Activated naive CD8-positive, alpha-beta T cell treated with anti-CD3 and anti-CD28 coated beads, Interleukin-2, amount 10 ng/mL, durations not matched to agents 7 days and 5 days (primary cell): Measurements from ENCODE around the gene ZBTB22. TPM values are rescaled to one million over a fixed set of nuclear protein-coding genes. Genes with fewer than 3 reads are reported as not detected.

Experiments
- ATAC-seq: fragments of 150-1000 bp; cut with Tn5 transposase; one replicate; pipeline ENCODE4 v1.10.0; 2021; ENCODE audit warnings: low read depth, moderate library complexity
- POLR2A ChIA-PET: fragments of 350-600 bp; sonication (Branson Sonifier 250); formaldehyde crosslinking; loops from one replicate; lab custom pipeline; 2021; ENCODE audit warnings: antibody characterized with exemption; lab: Charles Lee
- DNase-seq: peaks from one replicate; pipeline ENCODE4 v3.0.0; 2021
- H3K27ac Mint-ChIP-seq: one replicate; pipeline ENCODE4 v1.8.0; 2022; ENCODE audit warnings: mild to moderate bottlenecking, mixed read lengths
- H3K27me3 Mint-ChIP-seq: one replicate; pipeline ENCODE4 v1.8.0; 2022; ENCODE audit warnings: mild to moderate bottlenecking, moderate library complexity, mixed read lengths
- H3K36me3 Mint-ChIP-seq: one replicate; pipeline ENCODE4 v1.8.0; 2021; ENCODE audit warnings: mild to moderate bottlenecking, mixed read lengths
- H3K4me1 Mint-ChIP-seq: one replicate; pipeline ENCODE4 v1.8.0; 2021; ENCODE audit warnings: mixed read lengths
- H3K4me3 Mint-ChIP-seq: one replicate; pipeline ENCODE4 v1.8.0; 2022; ENCODE audit warnings: mild to moderate bottlenecking, moderate library complexity, mixed read lengths
- H3K9me3 Mint-ChIP-seq: one replicate; pipeline ENCODE4 v1.8.0; 2021; ENCODE audit warnings: mixed read lengths
- total RNA-seq, 2 experiments: library from RNA; stranded (reverse); gene quantifications; one replicate each; pipeline ENCODE4 v1.2.3, GENCODE V29; 2021

ZBTB22 gene
- total RNA-seq, 2 experiments from 2014 or later = 20.9 to 24.5 TPM

- Mint-ChIP-seq H3K36me3 (peaks cover 45% of the 10 kb centered on the region), H3K4me1 (peaks cover 51% of the 10 kb centered on the region), H3K27me3 (no peaks in the 10 kb centered on the region), H3K4me3 (peak overlapping the region; percentile 100), H3K27ac (peak overlapping the region; percentile 100), H3K9me3 (no peaks in the 10 kb centered on the region)
- DNase-seq (no peak), ATAC-seq (no peak)
- POLR2A ChIA-PET = no interaction called here
These were observed 3.0 kb upstream of the ZBTB22 start for GRCh38 chr6:33320315-33321181.

GRCh38 chr6:33319939-33320314 lies 2.4 kb upstream of the ZBTB22 start:
- POLR2A ChIA-PET = interaction anchor here (4.0 kb wide), 1 partner anchor 25 kb away, joined by 67 read pairs; no protein-coding TSS in a partner anchor
- ATAC-seq (no peak), DNase-seq (no peak)
- peak overlapping the region; percentile 100 for H3K4me3 Mint-ChIP-seq
- H3K9me3 Mint-ChIP-seq = no peaks in the 10 kb centered on the region
- H3K4me1 Mint-ChIP-seq = peaks cover 51% of the 10 kb centered on the region
- peaks cover 45% of the 10 kb centered on the region for H3K36me3 Mint-ChIP-seq
- H3K27ac Mint-ChIP-seq = peak overlapping the region; percentile 67
- H3K27me3 Mint-ChIP-seq = no peaks in the 10 kb centered on the region

DNA sequence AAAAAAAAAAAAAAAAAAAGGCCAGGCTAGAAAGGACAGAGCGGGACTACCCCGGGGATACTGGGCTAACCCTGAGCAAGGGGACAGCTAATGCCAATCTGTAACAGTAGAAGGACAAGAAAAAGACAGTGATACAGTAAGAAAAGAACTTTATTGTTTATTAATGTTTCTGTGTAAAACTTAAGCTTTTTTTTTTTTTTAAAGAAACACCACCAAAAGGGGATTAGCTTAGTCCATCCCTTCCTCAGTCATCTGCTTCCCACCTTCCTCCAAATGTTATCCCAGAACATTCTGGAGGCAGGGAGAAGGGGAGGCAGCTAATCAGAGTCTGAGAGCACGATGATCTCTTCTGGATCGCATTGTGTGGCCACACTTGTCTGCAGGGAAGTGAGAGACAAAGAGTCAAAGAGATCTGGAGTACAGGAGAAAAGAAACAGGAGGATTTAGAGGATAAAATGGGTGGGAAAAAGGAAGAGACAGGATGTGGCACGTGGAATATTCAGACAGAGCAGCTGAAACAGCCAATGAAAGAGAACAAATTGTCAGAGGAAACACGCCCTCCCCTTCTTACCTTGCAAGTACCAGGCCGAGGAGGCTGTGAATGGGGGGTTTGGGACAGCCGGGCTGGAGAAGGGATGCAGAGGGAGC lies 1.0 kb upstream of the ZBTB22 start:
- peak overlapping the region; percentile 98 for H3K27ac Mint-ChIP-seq
- DNase-seq (no peak), ATAC-seq (no peak)
- H3K27me3 Mint-ChIP-seq = no peaks in the 10 kb centered on the region
- peaks cover 54% of the 10 kb centered on the region for H3K4me1 Mint-ChIP-seq
- POLR2A ChIA-PET = interaction anchor here (0.7 to 4.0 kb wide), 15 partner anchors 8 to 350 kb away, joined by 3 to 67 read pairs (median 5); partner anchors contain the start of genes B3GALT4, CUTA, RGL2 and SYNGAP1
- peak overlapping the region; percentile 100 for H3K4me3 Mint-ChIP-seq
- no peaks in the 10 kb centered on the region for H3K9me3 Mint-ChIP-seq
- peaks cover 49% of the 10 kb centered on the region for H3K36me3 Mint-ChIP-seq

GRCh38 chr6:33317419-33317668 lies 200 bp downstream of the ZBTB22 start:
- no peak for DNase-seq

GRCh38 chr6:33316603-33317418 lies 733 bp downstream of the ZBTB22 start:
- Mint-ChIP-seq H3K4me1 (peaks cover 56% of the 10 kb centered on the region), H3K4me3 (peak overlapping the region; percentile 100), H3K27ac (peak overlapping the region; percentile 71), H3K36me3 (peaks cover 54% of the 10 kb centered on the region), H3K9me3 (no peaks in the 10 kb centered on the region), H3K27me3 (no peaks in the 10 kb centered on the region)
- POLR2A ChIA-PET = interaction anchor here (0.7 to 4.0 kb wide), 12 partner anchors 8 to 472 kb away, joined by 3 to 67 read pairs (median 6); partner anchors contain the start of genes B3GALT4, CUTA, PFDN6 and RGL2
- ATAC-seq (no peak), DNase-seq (no peak)

More at GRCh38 chr6:33317419-33317668, 200 bp downstream of the ZBTB22 start:
- Mint-ChIP-seq H3K4me1 (peaks cover 57% of the 10 kb centered on the region), H3K4me3 (peak overlapping the region; percentile 100), H3K36me3 (peaks cover 54% of the 10 kb centered on the region), H3K9me3 (no peaks in the 10 kb centered on the region), H3K27me3 (no peaks in the 10 kb centered on the region), H3K27ac (peak overlapping the region; percentile 71)
- POLR2A ChIA-PET = interaction anchor here (0.7 to 4.0 kb wide), 18 partner anchors 9 to 472 kb away, joined by 3 to 67 read pairs (median 6); partner anchors contain the start of genes B3GALT4, CUTA, PFDN6 and RGL2
- ATAC-seq = no peak

GRCh38 chr6:33315793-33316602 lies 1.5 kb downstream of the ZBTB22 start:
- DNase-seq (no peak), ATAC-seq (no peak)
- no peaks in the 10 kb centered on the region for H3K27me3 Mint-ChIP-seq
- peak overlapping the region; percentile 65 for H3K27ac Mint-ChIP-seq
- H3K4me1 Mint-ChIP-seq = peaks cover 56% of the 10 kb centered on the region
- POLR2A ChIA-PET = interaction anchor here (1.1 to 4.0 kb wide), 3 partner anchors 18 to 108 kb away, joined by 3 to 67 read pairs (median 23); partner anchors contain the start of genes RGL2 and RING1
- no peaks in the 10 kb centered on the region for H3K9me3 Mint-ChIP-seq
- H3K4me3 Mint-ChIP-seq = peak overlapping the region; percentile 98
- peaks cover 52% of the 10 kb centered on the region for H3K36me3 Mint-ChIP-seq

- DNase-seq = no peak
- Mint-ChIP-seq H3K27ac (peak overlapping the region; percentile 97), H3K4me3 (peak overlapping the region; percentile 98), H3K4me1 (peaks cover 53% of the 10 kb centered on the region), H3K27me3 (no peaks in the 10 kb centered on the region), H3K36me3 (peaks cover 48% of the 10 kb centered on the region), H3K9me3 (no peaks in the 10 kb centered on the region)
- POLR2A ChIA-PET = interaction anchor here (1.2 kb wide), 1 partner anchor 29 kb away, joined by 4 read pairs; no protein-coding TSS in a partner anchor
- no peak for ATAC-seq
These were observed 2.4 kb downstream of the ZBTB22 start for GRCh38 chr6:33314943-33315792.

DNA sequence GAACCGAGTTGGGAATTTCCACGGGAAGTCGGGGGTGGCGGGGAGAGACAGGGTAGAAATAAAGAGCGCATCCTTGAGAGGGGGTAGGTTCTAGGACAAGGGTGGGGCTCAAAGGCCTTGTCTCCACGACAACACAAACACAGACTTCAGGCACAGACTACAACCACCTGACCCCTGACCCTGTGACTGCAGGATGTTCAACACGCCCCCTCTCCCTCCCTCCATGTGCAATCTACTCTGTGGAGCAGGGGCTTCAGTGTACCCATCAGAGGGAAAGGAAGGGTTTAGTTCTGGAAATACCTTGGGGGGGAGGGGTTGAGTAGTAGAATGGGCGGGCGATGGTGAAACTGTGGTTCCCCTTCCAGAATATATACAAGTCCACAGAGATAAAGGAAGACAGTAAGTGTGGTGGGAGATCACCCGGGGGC lies 3.0 kb downstream of the ZBTB22 start:
- Mint-ChIP-seq H3K36me3 (peaks cover 42% of the 10 kb centered on the region), H3K4me3 (peak overlapping the region; percentile 98), H3K27me3 (no peaks in the 10 kb centered on the region), H3K9me3 (no peaks in the 10 kb centered on the region), H3K4me1 (peaks cover 47% of the 10 kb centered on the region), H3K27ac (peak overlapping the region; percentile 97)
- POLR2A ChIA-PET = interaction anchor here (1.2 to 2.5 kb wide), 2 partner anchors 30 to 37 kb away, joined by 4 to 20 read pairs; partner anchors contain the start of gene B3GALT4
- peak; percentile 61 for DNase-seq
- peak; percentile 13 for ATAC-seq

- no peaks in the 10 kb centered on the region for H3K9me3 Mint-ChIP-seq
- H3K27me3 Mint-ChIP-seq = no peaks in the 10 kb centered on the region
- peak within 1 kb of the TSS; percentile 98 for H3K4me3 Mint-ChIP-seq
- peaks cover 38% of the 10 kb centered on the region for H3K36me3 Mint-ChIP-seq
- H3K27ac Mint-ChIP-seq = peak within 1 kb of the TSS; percentile 97
- DNase-seq (peak; percentile 82), ATAC-seq (peak; percentile 51)
- H3K4me1 Mint-ChIP-seq = peaks cover 43% of the 10 kb centered on the region
- POLR2A ChIA-PET = interaction anchor here (0.6 to 2.8 kb wide), 16 partner anchors 11 to 342 kb away, joined by 3 to 62 read pairs (median 4); partner anchors contain the start of genes B3GALT4, BAK1, CUTA and PFDN6
These were observed 3.6 kb downstream of the ZBTB22 start, which contains the start of gene TAPBP for GRCh38 chr6:33313709-33314514. Gene TAPBP (minus strand): TSS chr6:33314078. CDS start chr6:33314041, 37 bp downstream.

- peak overlapping the region; percentile 98 for H3K4me3 Mint-ChIP-seq
- DNase-seq (peak; percentile 68), ATAC-seq (peak; percentile 2)
- H3K27ac Mint-ChIP-seq = peak overlapping the region; percentile 97
- no peaks in the 10 kb centered on the region for H3K9me3 Mint-ChIP-seq
- peaks cover 36% of the 10 kb centered on the region for H3K36me3 Mint-ChIP-seq
- no peaks in the 10 kb centered on the region for H3K27me3 Mint-ChIP-seq
- peaks cover 40% of the 10 kb centered on the region for H3K4me1 Mint-ChIP-seq
- POLR2A ChIA-PET = interaction anchor here (0.6 to 2.8 kb wide), 15 partner anchors 12 to 341 kb away, joined by 3 to 62 read pairs (median 5); partner anchors contain the start of genes B3GALT4, BAK1, CUTA and PFDN6
These were observed 4.3 kb downstream of the ZBTB22 start for GRCh38 chr6:33313105-33313708.
